Myocyte (in vitro differentiated cells): ENCODE results near the gene MYL6. TPM values are rescaled to one million over a fixed set of nuclear protein-coding genes. Genes with fewer than 3 reads are reported as not detected.
"Not testable (repeated sequence)": the region's sequence is repeated elsewhere in the genome, so short reads cannot be mapped to it uniquely, and the experiment has no call there.

Experiments
- DNase-seq: peaks from one replicate; pipeline ENCODE4 v3.0.0-alpha.2; 2012; ENCODE audit warnings: low read depth
- polyA plus RNA-seq: library from polyadenylated mRNA; unstranded; fragments of >200 nt; gene quantifications from one replicate; pipeline ENCODE4 v1.2.1, GENCODE V29; 2012; ENCODE audit warnings: missing spikeins
- total RNA-seq: library from RNA; depleted of rRNA; stranded (reverse); fragments of >200 nt; gene quantifications from 2 replicates; pipeline ENCODE4 v1.2.3, GENCODE V29; 2014

The MYL6 gene
- 883 and 1,119 TPM in 2 replicates for total RNA-seq
- 3,503 TPM for polyA plus RNA-seq

DNA sequence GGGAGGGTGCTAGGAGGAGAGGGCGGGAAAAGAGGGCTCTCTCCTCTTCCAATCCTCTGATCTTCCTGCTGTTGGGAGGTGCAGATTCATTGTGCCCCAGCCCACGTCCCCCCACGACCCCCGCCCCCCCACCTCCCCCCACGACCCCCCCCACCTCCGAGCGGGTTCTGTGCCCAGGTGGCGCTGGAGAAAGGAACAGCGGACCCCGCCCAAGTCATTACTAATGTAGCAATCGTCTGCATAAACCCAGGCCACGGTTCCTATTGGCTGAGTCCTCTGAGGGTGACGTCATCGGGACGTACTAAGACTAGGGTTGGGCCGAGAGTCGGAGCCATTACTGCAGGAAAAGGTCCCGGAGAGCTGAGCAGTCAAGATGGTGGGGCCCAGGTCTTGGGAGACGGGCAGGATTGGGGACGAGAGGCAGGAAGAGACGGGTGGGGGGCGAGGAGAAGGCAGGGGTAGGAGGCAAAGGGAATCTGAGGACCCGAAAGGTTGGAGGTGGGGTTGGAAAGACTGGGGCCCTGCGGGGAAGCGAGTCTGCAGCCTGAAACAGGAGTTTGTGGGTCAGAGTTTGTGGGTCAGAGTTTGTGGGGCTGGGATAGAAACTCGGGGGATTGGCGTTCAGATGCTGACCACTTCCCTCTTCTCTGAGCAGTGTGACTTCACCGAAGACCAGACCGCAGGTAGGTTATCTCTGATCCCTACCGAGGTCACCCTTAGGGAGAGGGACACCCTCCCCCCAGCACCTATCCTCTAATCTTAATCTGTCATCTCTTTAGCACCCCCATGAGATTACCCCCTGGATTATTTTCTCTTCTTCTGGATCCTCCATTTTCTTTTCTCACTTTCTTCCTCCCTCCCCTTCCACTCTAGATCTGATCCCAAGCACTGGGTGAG lies at the start of gene MYL6:
TSS of gene MYL6 (plus strand) at position 331 of the 897 bp plus-strand sequence. CDS start at position 374, 43 bp downstream.
- peak; percentile 99 for DNase-seq

DNA sequence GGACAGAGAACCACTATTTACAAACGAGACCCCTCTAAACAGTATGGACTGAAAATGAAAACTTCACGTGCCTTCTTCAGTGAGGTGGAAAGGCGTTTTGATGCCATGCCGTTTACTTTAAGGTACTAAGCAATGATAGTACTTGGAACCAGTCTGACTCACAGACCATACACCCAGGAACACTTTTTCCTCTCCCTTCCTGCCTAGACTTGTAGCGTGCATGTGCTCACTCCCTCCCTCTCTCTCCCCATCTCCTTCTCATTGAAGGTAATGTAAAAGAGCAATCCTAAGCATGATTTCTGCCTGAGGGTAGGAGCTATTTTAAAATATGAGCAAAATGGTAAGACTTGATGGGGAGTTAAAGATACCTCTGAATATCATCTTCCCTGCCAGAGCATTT lies 47.6 kb upstream of the MYL6 start:
- DNase-seq: no peak

DNA sequence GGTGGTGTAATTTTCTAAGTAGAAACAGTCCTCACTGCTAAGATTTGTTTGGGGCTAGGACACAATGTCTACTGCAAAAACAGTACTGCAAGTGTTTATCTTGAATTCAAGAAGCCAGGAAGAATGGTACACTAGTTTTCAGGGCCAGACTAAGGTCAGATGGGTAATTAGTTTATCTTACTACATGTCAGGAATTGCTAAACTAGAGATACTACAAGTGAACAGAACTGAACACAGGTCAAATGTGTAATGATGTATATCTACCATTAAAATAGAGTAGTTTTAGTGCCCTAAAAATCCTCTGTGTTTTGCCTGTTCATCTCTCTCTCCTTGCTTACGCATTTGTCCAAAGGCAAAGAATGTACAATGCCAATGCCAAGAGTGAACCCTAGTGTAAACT lies 44.1 kb upstream of the MYL6 start:
- DNase-seq: no peak

DNA sequence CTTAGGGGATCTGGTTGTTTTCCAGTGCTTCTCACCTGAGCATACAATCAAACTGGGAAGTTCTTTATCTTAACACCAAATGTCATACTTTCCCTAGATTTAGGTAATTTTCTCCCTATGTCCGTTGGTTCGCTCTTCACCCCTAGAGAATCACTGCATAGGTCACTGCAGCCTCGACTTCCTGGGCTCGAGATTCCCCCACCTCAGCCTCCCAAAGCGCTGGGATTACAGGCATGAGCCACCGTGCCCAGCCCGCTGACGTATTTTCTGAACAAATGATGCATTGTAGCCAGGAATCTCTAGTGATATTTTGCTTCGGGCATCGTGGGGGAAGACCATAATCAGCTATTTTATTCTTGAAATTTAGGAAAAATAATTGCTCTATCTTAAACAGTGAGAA lies 42.8 kb upstream of the MYL6 start:
- no peak for DNase-seq

DNA sequence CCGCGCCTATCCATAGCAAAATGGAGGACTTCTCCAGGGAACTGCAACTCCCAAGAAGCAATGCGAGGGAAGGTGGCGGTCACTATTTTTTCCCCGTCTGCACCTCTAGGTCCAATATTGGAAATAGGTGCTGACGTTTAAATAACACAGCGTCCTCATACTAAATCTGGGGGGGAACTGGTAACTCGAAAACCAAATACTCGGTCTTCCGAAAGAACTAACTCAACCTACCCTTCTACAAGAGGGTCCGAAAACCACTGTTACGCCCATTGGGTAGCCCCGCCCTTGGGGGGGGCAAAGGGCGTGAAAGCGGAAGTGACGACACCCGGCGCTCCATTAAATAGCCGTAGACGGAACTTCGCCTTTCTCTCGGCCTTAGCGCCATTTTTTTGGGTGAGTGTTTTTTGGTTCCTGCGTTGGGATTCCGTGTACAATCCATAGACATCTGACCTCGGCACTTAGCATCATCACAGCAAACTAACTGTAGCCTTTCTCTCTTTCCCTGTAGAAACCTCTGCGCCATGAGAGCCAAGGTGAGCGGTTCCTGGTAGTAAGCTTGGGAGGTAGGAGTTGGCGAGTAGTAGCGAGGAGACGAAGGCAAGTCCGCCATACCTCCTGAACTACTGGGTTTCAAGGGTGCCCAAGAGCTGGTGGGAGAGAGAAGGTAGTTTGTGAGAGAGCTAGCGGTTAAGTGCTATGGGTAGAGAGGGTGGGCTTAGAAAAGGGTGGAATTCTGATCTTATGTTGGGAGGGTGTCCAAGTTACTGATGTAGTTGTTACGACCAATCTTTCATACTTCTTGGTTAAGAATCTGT lies 41.7 kb upstream of the MYL6 start, which contains the start of gene RPL41:
TSS of gene RPL41 (plus strand) at position 367 of the 815 bp plus-strand sequence.
- peak; percentile 97 for DNase-seq

DNA sequence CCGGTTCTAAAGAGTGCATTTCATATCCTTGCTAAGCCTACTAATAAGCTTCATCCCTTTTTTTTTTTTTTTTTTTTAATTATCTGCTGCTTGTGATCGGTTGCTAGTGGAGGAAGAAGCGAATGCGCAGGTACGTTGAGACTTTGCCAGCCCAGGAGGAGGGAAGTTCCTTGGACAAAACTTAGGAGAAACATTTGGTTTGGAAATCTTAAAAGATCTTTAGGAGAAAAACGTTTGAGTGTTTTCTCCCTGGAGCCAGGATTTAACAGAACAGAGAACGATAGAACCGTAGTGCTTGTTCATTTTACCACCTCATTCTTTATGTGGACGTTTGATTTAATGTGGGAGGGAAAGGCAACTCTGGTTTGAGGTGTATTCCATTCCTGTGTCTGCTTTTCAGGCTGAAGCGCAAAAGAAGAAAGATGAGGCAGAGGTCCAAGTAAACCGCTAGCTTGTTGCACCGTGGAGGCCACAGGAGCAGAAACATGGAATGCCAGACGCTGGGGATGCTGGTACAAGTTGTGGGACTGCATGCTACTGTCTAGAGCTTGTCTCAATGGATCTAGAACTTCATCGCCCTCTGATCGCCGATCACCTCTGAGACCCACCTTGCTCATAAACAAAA lies 41.0 kb upstream of the MYL6 start:
- DNase-seq: not testable (repeated sequence)

DNA sequence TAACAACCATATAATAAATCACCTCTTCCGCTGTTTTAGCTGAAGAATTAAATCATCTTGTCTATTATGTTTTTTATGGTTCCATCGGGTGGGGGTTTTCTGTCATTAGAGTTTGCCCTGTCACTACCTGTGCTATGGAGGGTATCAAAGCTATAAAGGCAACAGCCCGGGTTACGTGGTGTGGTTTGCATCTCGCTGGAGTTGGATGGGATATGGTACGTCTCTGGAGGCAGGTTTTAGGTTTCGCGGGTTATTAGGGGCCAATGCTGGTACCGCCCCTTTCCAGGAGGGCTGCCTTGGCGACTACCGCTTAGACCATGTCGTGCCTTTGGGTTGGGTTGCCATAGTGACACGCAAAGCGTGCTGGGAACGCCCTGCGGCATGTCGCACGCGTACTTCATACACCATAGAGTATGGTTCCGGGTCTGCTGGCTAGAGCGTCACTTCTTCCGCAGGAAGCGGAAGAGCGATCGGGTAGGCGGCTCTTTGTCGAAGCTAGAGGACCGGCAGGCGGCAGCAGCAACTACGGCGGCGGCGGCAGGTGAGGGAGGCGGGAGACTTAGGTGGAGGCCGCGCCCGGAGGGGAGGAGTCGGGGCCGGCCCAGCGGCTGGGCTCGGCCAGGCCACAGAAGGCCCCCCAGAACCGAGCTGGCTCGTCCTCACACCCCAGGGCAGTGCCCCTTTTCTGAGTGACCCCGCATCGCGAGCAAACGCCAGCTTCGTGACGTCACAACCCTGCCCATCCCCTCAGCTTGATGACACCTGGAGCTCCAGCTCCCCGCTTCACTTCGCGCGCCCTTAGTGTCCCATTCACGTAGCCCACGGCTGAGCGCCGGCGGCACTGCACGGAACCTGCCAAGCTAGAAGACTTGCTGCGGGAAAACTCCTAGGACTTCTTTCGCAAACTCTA lies 40.1 kb upstream of the MYL6 start, which contains the start of gene ZC3H10:
TSS of gene ZC3H10 (plus strand) at position 489 of the 910 bp plus-strand sequence. CDS start 2,297 bp downstream, outside the sequence.
- DNase-seq: peak; percentile 99

DNA sequence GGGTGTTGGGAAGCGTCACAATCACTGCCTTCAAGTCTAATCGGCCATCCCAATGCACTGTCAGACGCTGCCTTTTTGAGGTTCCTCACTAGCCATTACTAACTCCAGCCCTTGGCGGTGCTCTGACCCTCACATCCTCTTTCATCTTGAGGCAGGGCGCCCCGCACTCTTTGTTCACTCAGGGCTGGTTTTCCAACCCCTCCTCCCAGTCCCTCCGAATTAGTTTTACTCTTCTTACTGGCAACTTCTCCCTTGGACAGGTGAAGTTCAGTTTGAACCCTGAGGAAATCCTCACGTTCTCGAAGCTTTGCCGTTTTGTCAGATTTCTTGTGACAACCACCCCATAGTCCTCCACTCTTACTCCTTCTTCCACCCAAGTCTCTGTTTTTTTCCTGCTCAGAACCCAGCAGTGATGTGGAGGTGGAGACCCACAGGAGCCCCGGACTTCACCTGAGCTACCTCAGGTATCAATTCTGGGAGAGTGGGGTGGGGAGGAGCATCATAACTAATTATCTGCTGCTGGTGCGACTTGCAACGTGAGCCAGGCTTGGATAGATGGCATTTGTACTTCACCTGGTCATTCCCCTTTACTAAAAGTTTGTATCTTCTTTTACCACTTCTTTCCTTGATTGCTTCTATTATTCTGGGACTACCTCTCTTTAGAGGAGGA lies 39.3 kb upstream of the MYL6 start:
- DNase-seq: no peak

DNA sequence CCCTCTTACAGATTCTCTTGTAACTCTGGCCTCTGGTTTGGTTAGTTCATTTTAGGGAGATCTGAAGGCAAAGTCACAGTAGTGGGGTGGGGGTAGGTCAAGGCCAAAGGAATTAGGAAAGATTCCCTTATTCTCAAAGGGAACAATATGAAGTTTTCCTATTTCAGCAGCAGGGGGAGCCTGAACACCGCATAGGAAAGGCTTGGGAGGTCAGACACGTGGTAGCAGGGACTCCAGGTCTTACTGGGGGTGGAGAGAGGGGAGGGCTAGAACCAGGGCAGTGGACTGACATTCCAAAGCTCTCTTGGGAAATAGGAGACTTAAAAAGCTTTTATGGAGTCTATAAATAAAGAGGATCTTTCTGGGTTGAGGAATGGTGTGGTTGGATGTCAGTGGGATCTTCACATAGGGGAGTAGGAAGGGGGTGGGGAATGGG lies 38.8 kb upstream of the MYL6 start:
- DNase-seq: peak; percentile 98

DNA sequence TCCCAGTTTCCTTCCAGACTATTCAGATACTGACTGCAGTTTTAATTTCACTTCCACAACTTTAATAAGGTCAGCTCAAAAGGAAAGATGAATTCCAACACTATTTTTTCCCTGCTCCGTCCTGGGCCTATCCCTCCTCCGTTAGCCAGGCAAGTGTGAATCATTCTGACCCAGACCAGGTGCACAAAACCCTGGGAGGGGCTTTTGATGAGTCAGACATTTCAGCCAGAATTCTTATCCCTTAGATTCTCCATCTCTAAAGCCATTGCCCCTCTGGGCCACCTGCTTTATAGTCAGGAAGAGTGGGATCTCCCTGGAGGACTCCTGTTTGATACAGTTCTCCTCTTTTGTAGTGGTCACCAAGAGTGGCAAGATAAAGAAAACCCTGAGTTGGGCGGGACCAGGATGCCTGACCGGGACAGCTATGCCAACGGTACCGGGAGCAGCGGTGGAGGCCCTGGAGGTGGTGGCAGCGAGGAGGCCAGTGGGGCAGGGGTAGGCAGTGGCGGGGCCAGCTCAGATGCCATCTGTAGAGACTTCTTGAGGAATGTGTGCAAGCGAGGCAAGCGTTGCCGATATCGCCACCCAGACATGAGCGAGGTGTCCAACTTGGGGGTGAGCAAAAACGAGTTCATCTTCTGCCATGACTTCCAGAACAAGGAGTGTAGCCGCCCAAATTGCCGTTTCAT lies 37.9 kb upstream of the MYL6 start:
- peak; percentile 93 for DNase-seq

DNA sequence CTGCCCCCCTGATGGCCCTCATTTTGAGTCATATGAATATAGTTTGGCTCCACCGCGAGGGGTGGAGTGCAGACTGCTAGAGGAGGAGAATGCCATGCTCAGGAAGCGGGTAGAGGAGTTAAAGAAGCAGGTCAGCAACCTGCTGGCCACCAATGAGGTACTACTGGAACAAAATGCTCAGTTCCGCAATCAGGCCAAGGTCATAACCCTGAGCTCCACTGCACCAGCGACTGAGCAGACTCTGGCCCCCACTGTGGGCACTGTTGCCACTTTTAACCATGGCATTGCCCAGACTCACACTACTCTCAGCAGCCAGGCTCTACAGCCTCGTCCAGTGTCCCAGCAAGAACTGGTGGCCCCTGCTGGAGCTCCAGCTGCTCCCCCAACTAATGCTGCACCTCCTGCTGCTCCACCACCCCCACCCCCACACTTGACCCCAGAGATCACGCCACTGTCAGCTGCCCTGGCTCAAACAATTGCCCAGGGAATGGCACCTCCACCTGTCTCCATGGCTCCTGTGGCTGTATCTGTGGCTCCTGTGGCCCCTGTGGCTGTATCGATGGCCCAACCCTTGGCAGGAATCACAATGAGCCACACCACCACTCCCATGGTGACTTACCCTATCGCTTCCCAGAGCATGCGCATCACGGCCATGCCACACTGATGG lies 36.8 kb upstream of the MYL6 start:
- peak; percentile 94 for DNase-seq

DNA sequence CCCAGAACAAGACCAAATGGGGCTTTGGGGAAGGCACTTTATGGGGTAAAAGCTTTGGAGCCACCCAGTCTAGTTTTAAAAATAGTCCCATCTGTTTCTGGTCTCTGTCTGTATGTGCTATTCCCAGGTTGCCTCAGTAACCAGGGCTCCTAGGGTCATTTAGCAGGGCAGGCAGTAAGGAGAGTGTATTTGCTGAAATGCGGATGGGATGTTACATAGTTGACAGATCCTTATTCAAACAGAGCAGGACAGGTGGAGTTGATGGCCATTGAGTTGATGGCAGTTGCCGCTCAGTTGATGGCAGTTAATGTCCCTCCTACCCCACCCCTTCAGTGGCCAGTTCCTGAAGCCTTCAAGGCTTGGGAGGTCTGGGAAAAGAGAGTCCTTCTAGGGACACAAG lies 35.5 kb upstream of the MYL6 start:
- peak; percentile 84 for DNase-seq

DNA sequence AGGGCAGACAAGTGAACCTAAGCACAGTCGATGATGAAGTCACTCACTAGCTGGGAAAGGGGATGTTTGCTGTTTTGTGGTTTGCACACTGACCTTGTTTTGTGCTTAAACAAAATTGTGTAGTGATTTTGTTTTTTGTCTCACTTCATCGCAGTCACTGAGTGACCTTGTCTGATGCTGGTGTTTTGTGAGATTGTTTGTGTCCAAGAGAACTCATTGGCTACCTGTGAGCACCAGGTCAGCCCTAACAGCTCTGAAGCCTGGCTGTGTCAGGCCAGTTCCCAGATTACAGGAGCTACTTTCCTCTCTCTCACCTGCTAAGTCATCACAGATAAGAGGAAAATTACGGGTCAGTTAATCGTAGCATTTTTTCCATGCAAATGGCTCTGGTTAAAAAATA lies 34.0 kb upstream of the MYL6 start:
- DNase-seq: no peak

DNA sequence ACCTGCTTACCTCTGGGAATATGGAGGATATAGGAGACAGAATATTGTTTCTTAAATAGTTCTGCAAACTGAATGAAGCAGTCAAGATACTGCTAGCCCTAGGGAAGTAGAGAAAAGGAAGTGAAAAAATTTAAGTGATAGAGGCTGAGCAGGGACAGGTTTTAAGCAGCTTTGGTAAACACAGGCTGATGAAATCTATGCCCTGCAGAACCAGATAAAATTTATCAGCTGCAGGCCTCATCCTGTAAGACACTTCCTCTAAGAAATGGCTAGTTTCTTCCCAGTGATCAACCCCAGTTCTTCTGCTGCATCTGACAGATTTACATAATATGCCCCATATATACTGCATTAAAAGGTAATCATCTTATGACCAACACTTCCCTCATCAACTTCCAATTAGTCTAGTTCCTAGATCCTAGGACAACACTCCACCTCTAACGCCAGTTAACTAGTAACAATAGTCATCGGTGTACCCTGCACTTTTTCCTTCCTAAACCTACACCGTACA lies 31.4 kb upstream of the MYL6 start:
- DNase-seq: no peak

DNA sequence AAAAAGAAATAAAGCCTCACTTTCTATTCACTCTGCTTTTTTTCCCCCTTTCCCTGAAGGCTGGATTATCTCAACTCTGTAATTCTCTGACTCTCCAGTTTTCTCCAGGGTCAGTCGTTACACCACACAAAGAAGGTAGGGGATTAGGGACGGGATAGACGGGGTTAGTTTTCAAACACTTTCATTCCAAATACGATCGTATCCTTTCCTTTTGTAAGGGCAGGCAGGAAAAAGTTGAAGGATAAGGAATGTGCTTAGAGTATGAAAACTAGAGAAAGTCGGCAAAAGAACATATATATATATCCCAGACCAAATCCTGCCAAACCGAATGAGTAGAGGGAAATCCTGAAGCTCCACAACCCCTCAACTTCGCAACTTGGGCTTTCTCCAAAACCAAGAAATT lies 30.7 kb upstream of the MYL6 start:
- no peak for DNase-seq

DNA sequence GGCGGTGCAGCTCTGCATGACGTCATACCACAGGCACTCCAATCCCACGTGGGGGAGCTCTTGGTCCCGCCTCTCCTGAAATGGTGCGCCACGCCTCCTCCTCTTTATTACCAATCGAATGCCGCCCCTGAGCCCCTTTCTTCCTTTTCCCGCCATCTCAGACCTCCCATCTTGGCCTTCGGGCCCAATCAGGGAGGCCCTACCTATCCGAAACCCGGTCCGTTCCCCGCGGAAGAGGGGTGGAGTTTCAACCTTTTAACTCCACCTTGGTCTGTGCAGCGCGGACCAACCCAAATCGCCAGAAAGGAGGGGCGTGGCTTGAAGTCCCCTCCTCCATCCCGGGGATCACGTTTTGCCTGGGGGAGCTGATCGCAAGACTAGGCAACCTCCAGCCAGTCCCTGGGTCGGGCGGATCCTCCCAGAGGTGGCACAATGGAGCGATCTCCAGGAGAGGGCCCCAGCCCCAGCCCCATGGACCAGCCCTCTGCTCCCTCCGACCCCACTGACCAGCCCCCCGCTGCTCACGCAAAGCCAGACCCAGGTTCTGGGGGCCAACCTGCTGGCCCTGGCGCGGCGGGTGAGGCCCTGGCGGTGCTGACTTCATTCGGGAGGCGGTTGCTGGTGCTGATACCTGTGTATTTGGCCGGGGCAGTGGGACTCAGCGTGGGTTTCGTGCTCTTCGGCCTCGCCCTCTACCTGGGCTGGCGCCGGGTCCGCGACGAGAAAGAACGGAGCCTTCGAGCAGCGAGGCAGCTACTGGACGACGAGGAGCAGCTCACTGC lies 30.1 kb upstream of the MYL6 start, which contains the start of gene ESYT1:
TSS of gene ESYT1 (plus strand) at position 380 of the 782 bp plus-strand sequence. CDS start at position 433, 53 bp downstream.
- peak; percentile 100 for DNase-seq

DNA sequence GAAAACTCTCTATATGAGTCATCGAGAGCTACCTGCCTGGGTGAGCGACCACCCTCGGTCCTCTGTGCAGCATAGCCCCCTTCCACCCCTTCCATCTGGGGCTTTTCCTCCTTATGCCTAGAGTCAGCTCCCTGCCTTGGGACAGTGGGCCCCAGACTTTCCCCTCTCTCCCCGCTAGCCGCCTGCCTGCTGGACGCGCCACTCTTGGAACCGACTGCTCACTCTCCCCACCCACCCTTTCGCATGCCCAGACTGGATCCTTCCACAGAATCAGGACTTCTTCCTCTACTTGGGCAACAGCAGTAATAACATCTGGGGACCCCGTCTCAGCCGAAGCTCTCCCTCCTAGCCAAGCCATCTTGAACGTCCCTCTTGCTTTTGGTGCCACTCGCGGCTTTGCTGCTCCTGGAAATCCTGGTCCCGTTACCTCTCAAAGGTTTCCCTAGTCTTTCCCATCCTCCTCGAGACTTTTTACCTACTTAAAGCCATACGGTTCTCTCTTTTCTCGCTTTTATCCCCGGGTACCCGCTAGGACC lies 29.4 kb upstream of the MYL6 start:
- peak; percentile 28 for DNase-seq
